Naive thymus-derived CD4-positive, alpha-beta T cell (primary cell): ENCODE measurements around the gene PLPP4. TPM values are rescaled to one million over a fixed set of nuclear protein-coding genes. Genes with fewer than 3 reads are reported as not detected.

Experiments
- ATAC-seq: fragments of 150-1000 bp; cut with Tn5 transposase; 2 replicates; pipeline ENCODE4 v1.10.0; 2021; ENCODE audit warnings: mild to moderate bottlenecking, moderate library complexity
- CTCF ChIA-PET: fragments of 350-600 bp; sonication (Branson Sonifier 250); formaldehyde crosslinking; loops from one replicate; lab custom pipeline; 2021; ENCODE audit warnings: antibody characterized with exemption; lab: Charles Lee
- POLR2A ChIA-PET: fragments of 350-600 bp; sonication (Branson Sonifier 250); formaldehyde crosslinking; loops from one replicate; lab custom pipeline; 2021; ENCODE audit warnings: antibody characterized with exemption, inconsistent platforms; lab: Charles Lee
- DNase-seq, 9 donors: peaks; one replicate each; pipeline versions ENCODE4 v3.0.0 to v3.0.0-alpha.2; 2020 to 2022; ENCODE audit warnings: mixed read lengths in 1 of 9
- H3K27ac ChIP-seq: one replicate; pipeline ENCODE4 v1.7.0; 2013; ENCODE audit warnings: mild to moderate bottlenecking, low read depth, low read length, moderate library complexity
- H3K27me3 ChIP-seq, 2 donors: one replicate each; pipeline ENCODE4 v1.7.0; 2013; ENCODE audit warnings: low read length in 2 of 2, mild to moderate bottlenecking in 2 of 2, moderate library complexity in 2 of 2; ENCODE audit not compliant: control insufficient read depth in 2 of 2, insufficient read depth in 2 of 2
- H3K36me3 ChIP-seq, 3 experiments: 1 replicate in 2 of 3; 2 replicates in 1 of 3; pipeline ENCODE4 v1.7.0; 2013; ENCODE audit warnings: low read length in 3 of 3, mild to moderate bottlenecking in 3 of 3, moderate library complexity in 1 of 3; ENCODE audit not compliant: insufficient read depth in 3 of 3, control insufficient read depth in 2 of 3
- H3K4me1 ChIP-seq, 2 donors: one replicate each; pipeline ENCODE4 v1.7.0; 2013; ENCODE audit warnings: low read length in 2 of 2, mild to moderate bottlenecking in 2 of 2, moderate library complexity in 1 of 2; ENCODE audit not compliant: control insufficient read depth in 2 of 2, insufficient read depth in 2 of 2
- H3K4me3 ChIP-seq: 2 replicates; pipeline ENCODE4 v1.7.0; 2013; ENCODE audit warnings: mild to moderate bottlenecking, low read length
- H3K9me3 ChIP-seq, 3 experiments: 1 replicate in 2 of 3; 2 replicates in 1 of 3; pipeline ENCODE4 v1.7.0; 2013; ENCODE audit warnings: low read length in 3 of 3; ENCODE audit not compliant: control insufficient read depth in 2 of 3
- H3K27ac Mint-ChIP-seq, 9 donors: one replicate each; pipeline ENCODE4 v1.8.0; 2020 to 2022; ENCODE audit warnings: mixed read lengths in 9 of 9, mild to moderate bottlenecking in 8 of 9, moderate library complexity in 5 of 9, inconsistent platforms in 2 of 9
- H3K27me3 Mint-ChIP-seq, 5 donors: one replicate each; pipeline ENCODE4 v1.8.0; 2021 to 2022; ENCODE audit warnings: mixed read lengths in 5 of 5, mild to moderate bottlenecking in 1 of 5
- H3K36me3 Mint-ChIP-seq, 5 donors: one replicate each; pipeline ENCODE4 v1.8.0; 2020 to 2022; ENCODE audit warnings: mixed read lengths in 5 of 5, mild to moderate bottlenecking in 3 of 5, inconsistent platforms in 1 of 5
- H3K4me1 Mint-ChIP-seq, 7 donors: one replicate each; pipeline ENCODE4 v1.8.0; 2020 to 2022; ENCODE audit warnings: mixed read lengths in 7 of 7, mild to moderate bottlenecking in 3 of 7, inconsistent platforms in 1 of 7
- H3K4me3 Mint-ChIP-seq, 10 donors: one replicate each; pipeline ENCODE4 v1.8.0; 2020 to 2022; ENCODE audit warnings: mild to moderate bottlenecking in 10 of 10, mixed read lengths in 10 of 10, moderate library complexity in 6 of 10, inconsistent platforms in 2 of 10
- H3K9me3 Mint-ChIP-seq, 11 donors: one replicate each; pipeline ENCODE4 v1.8.0; 2020 to 2022; ENCODE audit warnings: mixed read lengths in 11 of 11, mild to moderate bottlenecking in 4 of 11, inconsistent platforms in 1 of 11, moderate library complexity in 1 of 11
- intact Hi-C, 2 donors: fragments of 100-400 bp; cut with micrococcal nuclease; formaldehyde crosslinking; loops; one replicate each; pipeline ENCODE4 v1.15.1; 2023
- polyA plus RNA-seq, 2 donors: library from polyadenylated mRNA; unstranded; fragments of 300-500 nt; fragmentation: Illumina TruSeq; gene quantifications; one replicate each; pipeline ENCODE4 v1.2.3, GENCODE V29; 2021
- total RNA-seq, 6 experiments: library from RNA in 5 of 6; stranded (reverse) in 5 of 6; gene quantifications; 1 replicate in 5 of 6; 2 replicates in 1 of 6; pipeline ENCODE4 v1.2.3 and lab custom pipeline; 2021 to 2026

Gene PLPP4
- total and polyA plus RNA-seq, 7 experiments from 2014 or later, result not detected

- H3K36me3 Mint-ChIP-seq, result no peaks in the 10 kb centered on the region
- Histone ChIP-seq H3K9me3 (no peaks in the 10 kb centered on the region), H3K27me3 (no peaks in the 10 kb centered on the region), H3K4me3 (no peak overlapping the region), H3K4me1 (no peaks in the 10 kb centered on the region), H3K36me3 (no peaks in the 10 kb centered on the region), H3K27ac (no peak overlapping the region)
- intact Hi-C loops, result no loop called here
- peaks cover 0 to 14% (median 0%) of the 10 kb centered on the region in 5 donors for H3K27me3 Mint-ChIP-seq
- POLR2A ChIA-PET, result no interaction called here
- CTCF ChIA-PET, result no interaction called here
- no peak for DNase-seq
- no peak overlapping the region for H3K4me3 Mint-ChIP-seq
- H3K9me3 Mint-ChIP-seq, result peaks cover 0 to 11% (median under 1%) of the 10 kb centered on the region in 11 donors
- no peak for ATAC-seq
- peaks cover 0 to 4% (median 0%) of the 10 kb centered on the region in 7 donors for H3K4me1 Mint-ChIP-seq
- no peak overlapping the region for H3K27ac Mint-ChIP-seq
These were observed 140.9 kb downstream of the PLPP4 start for GRCh38 chr10:120597902-120598301.

GRCh38 chr10:120598386-120598785 lies 141.4 kb downstream of the PLPP4 start:
- POLR2A ChIA-PET, result no interaction called here
- no peak for ATAC-seq
- CTCF ChIA-PET, result no interaction called here

GRCh38 chr10:120599200-120599724 lies 142.2 kb downstream of the PLPP4 start:
- H3K9me3 Mint-ChIP-seq, result peaks cover 0 to 6% (median 0%) of the 10 kb centered on the region in 11 donors
- POLR2A ChIA-PET, result no interaction called here
- intact Hi-C loops, result no loop called here
- CTCF ChIA-PET, result no interaction called here
- no peak overlapping the region for H3K4me3 Mint-ChIP-seq
- peaks cover 0 to 4% (median 0%) of the 10 kb centered on the region in 7 donors for H3K4me1 Mint-ChIP-seq
- H3K36me3 ChIP-seq, result no peaks in the 10 kb centered on the region
- ATAC-seq (no peak), DNase-seq (no peak)
- peak overlapping the region in 1 of 9 donors; percentile 55 for H3K27ac Mint-ChIP-seq
- H3K27ac ChIP-seq, result no peak overlapping the region
- H3K36me3 Mint-ChIP-seq, result no peaks in the 10 kb centered on the region
- no peaks in the 10 kb centered on the region for H3K4me1 ChIP-seq
- no peak overlapping the region for H3K4me3 ChIP-seq
- H3K27me3 ChIP-seq, result no peaks in the 10 kb centered on the region
- peaks cover 0 to 14% (median 3%) of the 10 kb centered on the region in 5 donors for H3K27me3 Mint-ChIP-seq
- H3K9me3 ChIP-seq, result no peaks in the 10 kb centered on the region

More at GRCh38 chr10:120598386-120598785, 141.4 kb downstream of the PLPP4 start:
- no peak overlapping the region for H3K4me3 ChIP-seq
- H3K36me3 ChIP-seq, result no peaks in the 10 kb centered on the region
- Mint-ChIP-seq H3K36me3 (no peaks in the 10 kb centered on the region), H3K27ac (no peak overlapping the region), H3K9me3 (peaks cover 0 to 11% (median 0%) of the 10 kb centered on the region in 11 donors), H3K4me3 (no peak overlapping the region), H3K27me3 (peaks cover 0 to 14% (median 3%) of the 10 kb centered on the region in 5 donors), H3K4me1 (peaks cover 0 to 4% (median 0%) of the 10 kb centered on the region in 7 donors)
- H3K27me3 ChIP-seq, result no peaks in the 10 kb centered on the region
- H3K4me1 ChIP-seq, result no peaks in the 10 kb centered on the region
- H3K27ac ChIP-seq, result no peak overlapping the region
- intact Hi-C loops, result no loop called here
- no peaks in the 10 kb centered on the region for H3K9me3 ChIP-seq
- no peak for DNase-seq

- H3K4me1 ChIP-seq, result no peaks in the 10 kb centered on the region
- no peaks in the 10 kb centered on the region for H3K27me3 ChIP-seq
- Mint-ChIP-seq H3K4me3 (no peak overlapping the region), H3K27me3 (peaks cover 0 to 14% (median 3%) of the 10 kb centered on the region in 5 donors), H3K9me3 (peaks cover 0 to 9% (median 0%) of the 10 kb centered on the region in 11 donors), H3K27ac (no peak overlapping the region), H3K4me1 (peaks cover 0 to 4% (median 0%) of the 10 kb centered on the region in 7 donors), H3K36me3 (no peaks in the 10 kb centered on the region)
- ATAC-seq, result peak; percentile 39
- no peak for DNase-seq
- intact Hi-C loops, result no loop called here
- ChIA-PET POLR2A (no interaction called here), CTCF (no interaction called here)
- H3K9me3 ChIP-seq, result no peaks in the 10 kb centered on the region
- H3K27ac ChIP-seq, result no peak overlapping the region
- no peak overlapping the region for H3K4me3 ChIP-seq
- no peaks in the 10 kb centered on the region for H3K36me3 ChIP-seq
These were observed 144.0 kb downstream of the PLPP4 start for GRCh38 chr10:120600871-120601649.

GRCh38 chr10:120601999-120602398 lies 145.0 kb downstream of the PLPP4 start:
- H3K27ac ChIP-seq, result no peak overlapping the region
- no peaks in the 10 kb centered on the region for H3K36me3 ChIP-seq
- intact Hi-C loops, result no loop called here
- Mint-ChIP-seq H3K4me3 (no peak overlapping the region), H3K4me1 (peaks cover 0 to 4% (median 0%) of the 10 kb centered on the region in 7 donors), H3K9me3 (peaks cover 0 to 9% (median 0%) of the 10 kb centered on the region in 11 donors), H3K27ac (no peak overlapping the region), H3K36me3 (no peaks in the 10 kb centered on the region), H3K27me3 (peaks cover 0 to 14% (median 6%) of the 10 kb centered on the region in 5 donors)
- H3K4me1 ChIP-seq, result no peaks in the 10 kb centered on the region
- H3K27me3 ChIP-seq, result no peaks in the 10 kb centered on the region
- no peaks in the 10 kb centered on the region for H3K9me3 ChIP-seq
- ATAC-seq (no peak), DNase-seq (no peak)
- ChIA-PET CTCF (no interaction called here), POLR2A (no interaction called here)
- H3K4me3 ChIP-seq, result no peak overlapping the region

GRCh38 chr10:120605410-120605809 lies 148.4 kb downstream of the PLPP4 start:
- Mint-ChIP-seq H3K27me3 (peaks cover 0 to 8% (median 5%) of the 10 kb centered on the region in 5 donors), H3K36me3 (no peaks in the 10 kb centered on the region), H3K4me1 (peaks cover 0 to 4% (median 0%) of the 10 kb centered on the region in 7 donors), H3K9me3 (peaks cover 0 to 8% (median 0%) of the 10 kb centered on the region in 11 donors), H3K4me3 (no peak overlapping the region), H3K27ac (no peak overlapping the region)
- H3K9me3 ChIP-seq, result no peaks in the 10 kb centered on the region
- no peak for DNase-seq
- H3K27me3 ChIP-seq, result no peaks in the 10 kb centered on the region
- ATAC-seq, result no peak
- no peaks in the 10 kb centered on the region for H3K36me3 ChIP-seq
- no peaks in the 10 kb centered on the region for H3K4me1 ChIP-seq
- H3K4me3 ChIP-seq, result no peak overlapping the region
- ChIA-PET CTCF (no interaction called here), POLR2A (no interaction called here)
- H3K27ac ChIP-seq, result no peak overlapping the region
- intact Hi-C loops, result no loop called here
